AG10803 (cell line): ENCODE results near the gene FRMPD4.

Experiments
- DNase-seq: peaks from one replicate; pipeline ENCODE4 v3.0.0; 2010; ENCODE audit warnings: low read depth
- H3K4me3 ChIP-seq: 2 replicates; pipeline ENCODE4 v1.5.1; 2011; ENCODE audit warnings: mild to moderate bottlenecking, low read length, control low read depth
- CTCF ChIP-seq: conservative IDR thresholded peaks from 2 replicates; pipeline ENCODE4 v1.5.1; 2011; ENCODE audit warnings: mild to moderate bottlenecking, low read length, control low read depth, inconsistent platforms

The FRMPD4 gene

GRCh38 chrX:12657433-12657832 lies 519.2 kb downstream of the FRMPD4 start:
- H3K4me3 ChIP-seq, result no peak overlapping the region
- TF ChIP-seq CTCF, result no peak
- DNase-seq, result no peak

GRCh38 chrX:12657881-12658280 lies 519.6 kb downstream of the FRMPD4 start:
- no peak for TF ChIP-seq CTCF
- H3K4me3 ChIP-seq, result no peak overlapping the region
- DNase-seq, result no peak

GRCh38 chrX:12661464-12661863 lies 523.2 kb downstream of the FRMPD4 start:
- no peak for DNase-seq
- TF ChIP-seq CTCF, result no peak
- no peak overlapping the region for H3K4me3 ChIP-seq

GRCh38 chrX:12672367-12673106 lies 534.3 kb downstream of the FRMPD4 start:
- peak; percentile 25 for DNase-seq
- TF ChIP-seq CTCF, result no peak
- no peak overlapping the region for H3K4me3 ChIP-seq

GRCh38 chrX:12673487-12673886 lies 535.2 kb downstream of the FRMPD4 start:
- H3K4me3 ChIP-seq, result no peak overlapping the region
- DNase-seq, result no peak
- no peak for TF ChIP-seq CTCF

- no peak for DNase-seq
- H3K4me3 ChIP-seq, result no peak overlapping the region
- TF ChIP-seq CTCF, result no peak
These were observed 541.2 kb downstream of the FRMPD4 start for GRCh38 chrX:12679522-12679921.

- DNase-seq, result no peak
- TF ChIP-seq CTCF, result no peak
- H3K4me3 ChIP-seq, result no peak overlapping the region
These were observed 542.8 kb downstream of the FRMPD4 start for GRCh38 chrX:12681047-12681446.
